Peyer's patch (tissue), 4 donors: ENCODE data around the gene ZNF77. TPM values are rescaled to one million over a fixed set of nuclear protein-coding genes. Genes with fewer than 3 reads are reported as not detected.
"Not testable (repeated sequence)": the region's sequence is repeated elsewhere in the genome, so short reads cannot be mapped to it uniquely, and the experiment has no call there.

ENCODE experiments used
- DNase-seq, 3 donors: peaks; one replicate each; pipeline ENCODE4 v3.0.0-alpha.2; 2017 to 2019
- H3K27ac ChIP-seq, 4 donors: fragments of 200-600 bp; sonication (generic); one replicate each; pipeline ENCODE4 v1.5.1; 2016 to 2019
- H3K27me3 ChIP-seq, 2 donors: fragments of 200-600 bp; sonication (generic); one replicate each; pipeline ENCODE4 v1.5.1; 2019
- H3K36me3 ChIP-seq, 3 donors: fragments of 200-600 bp; sonication (generic); one replicate each; pipeline ENCODE4 v1.5.1; 2016 to 2019
- H3K4me1 ChIP-seq, 4 donors: fragments of 200-600 bp; sonication (generic); one replicate each; pipeline ENCODE4 v1.5.1; 2016 to 2019
- H3K4me3 ChIP-seq, 4 donors: fragments of 200-600 bp; sonication (generic); 1 replicate in 3 of 4; 2 replicates in 1 of 4; pipeline ENCODE4 v1.5.1; 2016 to 2019; ENCODE audit warnings: mild to moderate bottlenecking in 1 of 4
- H3K9me3 ChIP-seq, 4 donors: fragments of 200-600 bp; sonication (generic); one replicate each; pipeline ENCODE4 v1.5.1; 2016 to 2019; ENCODE audit warnings: mild to moderate bottlenecking in 1 of 4
- POLR2A ChIP-seq, 2 donors: fragments of 450-650 bp; IDR thresholded peaks; one replicate each; pipeline ENCODE4 v1.5.1; 2017; ENCODE audit warnings: antibody characterized with exemption in 2 of 2, mild to moderate bottlenecking in 2 of 2, moderate library complexity in 2 of 2
- total RNA-seq, 4 donors: library from RNA; depleted of rRNA; stranded (reverse); fragments of >200 nt; gene quantifications; one replicate each; pipeline ENCODE4 v1.1.0, GENCODE V29; 2016
- TF ChIP-seq, protein P1 (sequence below), 6 experiments: fragments of 450-650 bp in 4 of 6; fragments of 200-600 bp in 2 of 6; sonication (generic) in 1 of 6; IDR thresholded peaks; one replicate each; pipeline ENCODE4 v1.5.1; 2017 to 2019; ENCODE audit warnings: antibody characterized with exemption in 6 of 6, mild to moderate bottlenecking in 3 of 6, moderate library complexity in 1 of 6

The ZNF77 gene
- total RNA-seq, 4 donors from 2014 or later = 3.7 to 7.5 (median 5.6) TPM

DNA sequence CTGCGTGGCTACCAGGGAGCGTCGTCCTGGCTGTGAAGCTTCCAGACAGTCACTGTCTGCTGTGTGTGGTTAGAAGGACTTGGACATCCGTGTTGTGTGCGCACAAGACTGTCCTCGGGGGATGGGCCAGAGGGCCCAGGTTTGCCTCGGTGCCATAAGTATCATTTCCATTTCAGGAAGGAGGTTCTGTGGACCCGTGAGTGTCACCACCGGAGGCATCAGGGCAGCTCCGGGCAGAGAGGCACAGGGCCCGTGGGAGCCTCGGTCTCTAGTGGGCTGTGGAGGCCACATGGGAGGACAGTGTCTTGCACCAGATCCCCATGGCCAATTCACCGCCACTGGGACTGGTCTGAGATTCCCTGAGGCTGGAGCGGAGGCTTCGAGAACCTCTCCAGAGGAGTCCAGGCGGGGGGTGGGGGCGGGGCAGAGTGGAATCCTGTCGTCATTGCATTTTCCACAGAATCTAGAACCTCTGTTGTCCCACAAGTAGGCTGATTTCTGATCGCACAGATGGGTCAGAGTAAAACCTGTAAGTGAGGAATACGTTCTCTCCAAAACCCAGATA, 38.1 kb downstream of the ZNF77 start:
- no peaks in the 10 kb centered on the region for H3K27me3 ChIP-seq
- H3K36me3 ChIP-seq = peaks cover 0 to 8% (median 0%) of the 10 kb centered on the region in 3 donors
- peak overlapping the region in 2 of 4 donors; percentile 44 to 57 for H3K27ac ChIP-seq
- no peak overlapping the region for H3K4me3 ChIP-seq
- TF ChIP-seq POLR2A (IDR thresholded peaks at IDR 0.05) = no peak
- TF ChIP-seq, protein P1, sequence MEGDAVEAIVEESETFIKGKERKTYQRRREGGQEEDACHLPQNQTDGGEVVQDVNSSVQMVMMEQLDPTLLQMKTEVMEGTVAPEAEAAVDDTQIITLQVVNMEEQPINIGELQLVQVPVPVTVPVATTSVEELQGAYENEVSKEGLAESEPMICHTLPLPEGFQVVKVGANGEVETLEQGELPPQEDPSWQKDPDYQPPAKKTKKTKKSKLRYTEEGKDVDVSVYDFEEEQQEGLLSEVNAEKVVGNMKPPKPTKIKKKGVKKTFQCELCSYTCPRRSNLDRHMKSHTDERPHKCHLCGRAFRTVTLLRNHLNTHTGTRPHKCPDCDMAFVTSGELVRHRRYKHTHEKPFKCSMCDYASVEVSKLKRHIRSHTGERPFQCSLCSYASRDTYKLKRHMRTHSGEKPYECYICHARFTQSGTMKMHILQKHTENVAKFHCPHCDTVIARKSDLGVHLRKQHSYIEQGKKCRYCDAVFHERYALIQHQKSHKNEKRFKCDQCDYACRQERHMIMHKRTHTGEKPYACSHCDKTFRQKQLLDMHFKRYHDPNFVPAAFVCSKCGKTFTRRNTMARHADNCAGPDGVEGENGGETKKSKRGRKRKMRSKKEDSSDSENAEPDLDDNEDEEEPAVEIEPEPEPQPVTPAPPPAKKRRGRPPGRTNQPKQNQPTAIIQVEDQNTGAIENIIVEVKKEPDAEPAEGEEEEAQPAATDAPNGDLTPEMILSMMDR (IDR thresholded peaks at IDR 0.05) = no peak
- H3K4me1 ChIP-seq = peaks cover 0 to 22% (median 0%) of the 10 kb centered on the region in 4 donors
- no peaks in the 10 kb centered on the region for H3K9me3 ChIP-seq
- DNase-seq = no peak

DNA sequence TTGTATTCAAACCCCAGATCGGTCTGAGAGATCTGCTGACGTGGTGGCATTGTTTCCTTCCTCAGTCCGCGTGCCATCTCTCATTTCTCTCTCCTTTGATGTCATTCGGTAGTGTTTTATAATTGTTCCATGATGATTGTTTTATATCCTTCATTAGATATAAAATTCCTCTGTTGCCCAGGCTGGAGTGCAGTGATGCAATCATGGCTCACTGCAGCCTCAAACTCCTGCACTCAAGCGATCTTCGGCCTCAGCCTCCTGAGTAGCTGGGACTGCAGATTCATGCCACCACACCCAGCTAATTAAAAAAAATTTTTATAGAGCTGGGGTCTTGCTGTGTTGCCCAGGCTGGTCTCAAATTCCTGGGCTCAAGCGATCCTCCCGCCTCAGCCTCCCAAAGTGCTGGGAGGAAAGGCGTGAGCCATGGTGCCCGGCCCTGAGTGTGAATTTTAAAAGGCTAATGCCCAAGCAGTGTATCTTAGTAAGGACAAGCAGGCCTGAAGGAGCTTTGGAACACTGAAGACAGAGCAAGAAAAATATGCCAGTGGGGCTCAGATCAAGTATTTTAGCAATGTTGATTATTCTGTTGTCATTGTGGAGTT, 38.8 kb downstream of the ZNF77 start:
- peaks cover 0 to 27% (median 3%) of the 10 kb centered on the region in 4 donors for H3K4me1 ChIP-seq
- peaks cover 0 to 7% (median 0%) of the 10 kb centered on the region in 3 donors for H3K36me3 ChIP-seq
- H3K27ac ChIP-seq = peak overlapping the region in 2 of 4 donors; percentile 44 to 57
- peak in 1 of 3 donors; percentile 69 for DNase-seq
- no peaks in the 10 kb centered on the region for H3K27me3 ChIP-seq
- no peaks in the 10 kb centered on the region for H3K9me3 ChIP-seq
- no peak overlapping the region for H3K4me3 ChIP-seq
- TF ChIP-seq, protein P1 (IDR thresholded peaks at IDR 0.05) = no peak
- no peak for TF ChIP-seq POLR2A (IDR thresholded peaks at IDR 0.05)

DNA sequence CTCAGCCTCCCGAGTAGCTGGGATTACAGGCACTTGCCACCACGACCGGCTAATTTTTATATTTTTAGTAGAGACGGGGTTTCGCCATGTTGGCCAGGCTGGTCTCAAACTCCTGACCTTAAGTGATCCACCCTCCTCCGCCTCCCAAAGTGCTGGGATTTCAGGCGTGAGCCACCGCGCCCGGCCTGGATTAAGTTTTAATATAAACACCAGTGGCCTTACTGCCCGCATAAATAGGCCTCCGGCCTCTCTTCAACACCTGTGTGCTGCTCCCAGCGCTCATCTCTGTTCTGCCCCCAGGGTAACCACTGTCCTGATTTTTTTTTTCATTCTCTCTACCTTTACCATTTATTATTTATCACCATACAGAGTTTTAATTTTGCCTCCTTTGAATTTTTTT, 41.4 kb downstream of the ZNF77 start:
- not testable (repeated sequence) for DNase-seq, H3K27ac ChIP-seq, H3K9me3 ChIP-seq, H3K36me3 ChIP-seq, H3K4me3 ChIP-seq, H3K27me3 ChIP-seq
- H3K4me1 ChIP-seq = peaks cover 0 to 27% (median 3%) of the 10 kb centered on the region in 4 donors

DNA sequence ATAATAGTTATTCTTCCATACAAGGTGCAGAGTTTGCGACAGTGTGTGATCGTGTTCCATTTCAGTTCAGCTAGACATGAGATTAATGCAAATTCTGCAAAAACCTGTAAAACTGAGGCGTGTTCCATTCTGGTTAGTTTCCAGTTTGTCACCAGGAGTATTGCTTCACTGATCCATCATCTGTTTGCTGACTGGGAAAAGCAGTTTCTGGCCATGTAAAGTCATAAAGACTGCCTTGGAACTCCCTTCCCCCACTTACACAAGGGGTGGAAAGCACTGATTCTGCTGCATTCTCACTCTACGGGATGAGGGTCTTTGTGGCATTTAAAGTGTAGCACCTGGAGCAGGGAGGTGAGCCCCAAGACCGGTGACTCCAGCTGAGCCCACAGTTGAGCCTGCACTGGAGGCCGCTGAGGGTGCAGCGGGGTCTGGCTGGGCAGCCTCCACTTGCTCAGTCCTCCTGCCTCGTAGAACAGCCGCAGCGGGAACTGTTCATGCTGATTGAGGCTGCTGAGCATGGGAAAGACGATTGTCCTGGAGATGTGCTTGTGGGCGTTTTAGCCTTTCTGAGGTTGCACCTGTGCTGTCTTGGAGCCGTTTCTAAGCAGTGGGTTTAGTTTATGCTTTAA, 42.1 kb downstream of the ZNF77 start:
- peaks cover 0 to 27% (median 3%) of the 10 kb centered on the region in 4 donors for H3K4me1 ChIP-seq
- H3K4me3 ChIP-seq = peak overlapping the region in 2 of 4 donors; percentile 83 to 86
- no peak for DNase-seq
- TF ChIP-seq, protein P1 (IDR thresholded peaks at IDR 0.05) = no peak
- TF ChIP-seq POLR2A (IDR thresholded peaks at IDR 0.05) = no peak
- no peaks in the 10 kb centered on the region for H3K27me3 ChIP-seq
- H3K36me3 ChIP-seq = peaks cover 0 to 7% (median 0%) of the 10 kb centered on the region in 3 donors
- H3K9me3 ChIP-seq = no peaks in the 10 kb centered on the region
- peak overlapping the region in 3 of 4 donors; percentile 81 to 85 (median 84) for H3K27ac ChIP-seq

DNA sequence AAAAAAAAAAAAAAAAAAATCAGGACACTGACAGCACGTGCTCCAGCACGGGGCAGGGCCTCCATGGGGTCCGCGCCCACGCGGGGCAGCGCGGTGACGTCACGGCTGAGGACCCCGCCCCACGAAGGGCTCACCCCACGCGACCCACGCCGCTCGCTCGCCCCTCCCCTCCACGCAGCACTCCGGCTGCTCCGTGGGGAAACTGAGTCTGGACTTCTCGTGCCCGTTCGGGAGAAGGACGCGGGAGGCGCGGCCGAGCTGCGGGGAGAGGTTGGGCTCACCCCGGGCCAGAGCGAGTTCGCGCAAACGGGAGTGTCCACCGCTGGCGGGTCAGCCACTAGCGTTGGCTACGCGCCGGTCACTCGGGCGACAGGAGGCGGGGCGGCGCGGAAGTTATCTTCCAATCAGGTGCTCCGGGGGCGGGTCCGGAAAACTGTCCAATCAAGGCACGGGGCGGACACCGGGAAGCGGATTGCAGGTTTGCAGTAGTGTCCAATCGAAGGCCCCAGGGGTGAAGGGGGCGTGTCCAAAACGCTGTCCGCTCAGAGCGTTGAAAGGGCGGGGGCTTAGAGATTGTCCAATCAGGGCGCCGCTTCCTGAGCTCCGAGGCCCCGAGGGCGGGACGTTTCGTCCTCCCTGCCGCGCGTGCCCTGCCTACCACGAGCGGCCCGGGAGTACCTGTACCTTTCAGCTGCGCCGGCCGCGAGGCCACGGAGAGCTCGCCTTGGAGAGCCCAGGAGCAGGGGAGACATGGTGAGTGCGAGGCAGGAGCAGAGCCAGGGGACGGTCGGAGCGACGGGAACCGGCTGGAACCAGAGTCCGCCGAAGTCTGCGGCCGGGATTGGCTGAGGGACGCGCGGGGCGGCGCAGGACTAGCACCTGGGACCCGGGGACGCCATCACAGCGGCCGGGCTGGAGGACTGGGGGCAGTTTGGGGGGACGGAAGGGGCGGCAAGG, 44.2 kb downstream of the ZNF77 start, which contains the start of gene ZNF57:
ZNF57 (plus strand) TSS at position 633 of the 957 bp plus-strand sequence; CDS start at position 751, 118 bp downstream.
- peak; percentile 93 for TF ChIP-seq POLR2A (IDR thresholded peaks at IDR 0.05)
- TF ChIP-seq, protein P1 (IDR thresholded peaks at IDR 0.05) = peak in 2 of 6 experiments; percentile 6 to 19
- Histone ChIP-seq H3K4me1 (peaks cover 0 to 27% (median 3%) of the 10 kb centered on the region in 4 donors), H3K27ac (peak within 1 kb of the TSS; percentile 66 to 85 (median 82)), H3K9me3 (peaks cover 0 to 6% (median 2%) of the 10 kb centered on the region in 4 donors), H3K4me3 (peak within 1 kb of the TSS; percentile 58 to 86 (median 75)), H3K36me3 (peaks cover 0 to 7% (median 0%) of the 10 kb centered on the region in 3 donors), H3K27me3 (no peaks in the 10 kb centered on the region)
- DNase-seq = peak; percentile 99 to 100 (median 100)
